GM18868 (cell line): ENCODE measurements around the gene GPR146.
A peak's percentile ranks its signal among the peaks of the same experiment; 100 is the strongest.
"Not testable (repeated sequence)": the region's sequence is repeated elsewhere in the genome, so short reads cannot be mapped to it uniquely, and the experiment has no call there.

ENCODE experiments used
- ATAC-seq: cut with Tn5 transposase; IDR thresholded peaks from one replicate; pipeline ENCODE4 v1.9.1; 2021; ENCODE audit warnings: mild to moderate bottlenecking, moderate library complexity; ENCODE audit not compliant: unreplicated experiment

Gene GPR146

DNA sequence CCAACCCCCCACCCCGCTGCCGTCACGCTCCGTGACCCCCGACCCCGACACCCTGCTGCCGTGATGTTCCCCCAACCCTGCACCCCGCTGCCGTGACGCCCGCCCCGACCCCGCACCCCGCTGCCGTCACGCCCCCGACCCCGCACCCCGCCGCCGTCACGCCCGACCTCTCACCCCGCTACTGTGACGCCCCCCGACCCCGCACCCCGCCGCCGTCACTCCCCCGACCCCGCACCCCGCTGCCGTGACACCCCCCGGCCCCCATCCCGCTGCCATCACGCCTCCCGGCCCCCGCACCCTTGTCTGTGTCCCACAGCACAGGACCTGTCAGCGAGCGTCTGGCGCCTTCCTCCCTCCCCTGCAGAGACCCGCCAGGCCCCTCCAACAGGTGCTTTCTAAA lies 29.7 kb downstream of the GPR146 start:
- ATAC-seq: not testable (repeated sequence)

- ATAC-seq: no peak
Measured at GRCh38 chr7:1074593-1075431, 30.5 kb downstream of the GPR146 start.

GRCh38 chr7:1076184-1077072 lies 32.1 kb downstream of the GPR146 start:
- no peak for ATAC-seq

DNA sequence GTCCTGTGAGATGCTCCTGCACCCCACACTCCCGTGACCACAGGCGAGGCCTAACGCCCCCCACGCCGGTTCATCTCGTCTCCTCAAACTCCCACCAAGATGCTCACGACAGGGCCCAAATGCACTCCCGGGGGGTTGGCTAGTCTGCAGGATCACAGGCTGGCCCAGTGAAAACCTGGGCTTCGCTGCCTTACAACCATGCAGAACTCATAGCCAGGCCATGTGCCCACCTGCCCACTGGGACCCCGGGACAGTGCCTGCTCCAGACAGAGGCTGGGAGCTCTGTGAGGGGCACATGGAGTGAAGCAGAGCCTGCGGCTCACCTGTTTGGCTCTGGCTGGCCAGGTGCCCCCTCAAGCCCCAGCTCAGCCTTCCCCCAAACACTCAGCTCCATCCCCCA lies 34.2 kb downstream of the GPR146 start:
- no peak for ATAC-seq

- no peak for ATAC-seq
Measured at GRCh38 chr7:1078985-1079384, 34.6 kb downstream of the GPR146 start.

DNA sequence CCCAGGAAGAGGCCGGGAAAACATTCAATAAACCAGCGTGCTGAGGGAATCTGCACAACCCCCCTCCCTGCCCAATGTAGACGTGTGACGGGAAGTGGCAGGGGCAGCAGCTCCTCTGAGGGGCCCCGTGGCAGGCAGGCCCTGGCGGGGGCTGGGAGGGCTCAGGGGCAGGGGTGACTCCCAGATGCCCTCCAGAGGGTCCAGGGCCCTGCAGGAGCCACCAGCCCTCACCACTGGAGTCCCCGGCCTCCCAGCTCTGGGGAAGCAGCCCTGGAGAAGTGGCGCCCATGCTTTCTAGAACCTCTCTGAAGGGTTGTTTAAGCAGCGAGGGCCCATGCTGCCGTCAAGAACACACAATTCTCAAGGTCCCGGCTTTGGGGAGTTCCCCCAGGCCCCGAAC lies 35.2 kb downstream of the GPR146 start:
- ATAC-seq: no peak

DNA sequence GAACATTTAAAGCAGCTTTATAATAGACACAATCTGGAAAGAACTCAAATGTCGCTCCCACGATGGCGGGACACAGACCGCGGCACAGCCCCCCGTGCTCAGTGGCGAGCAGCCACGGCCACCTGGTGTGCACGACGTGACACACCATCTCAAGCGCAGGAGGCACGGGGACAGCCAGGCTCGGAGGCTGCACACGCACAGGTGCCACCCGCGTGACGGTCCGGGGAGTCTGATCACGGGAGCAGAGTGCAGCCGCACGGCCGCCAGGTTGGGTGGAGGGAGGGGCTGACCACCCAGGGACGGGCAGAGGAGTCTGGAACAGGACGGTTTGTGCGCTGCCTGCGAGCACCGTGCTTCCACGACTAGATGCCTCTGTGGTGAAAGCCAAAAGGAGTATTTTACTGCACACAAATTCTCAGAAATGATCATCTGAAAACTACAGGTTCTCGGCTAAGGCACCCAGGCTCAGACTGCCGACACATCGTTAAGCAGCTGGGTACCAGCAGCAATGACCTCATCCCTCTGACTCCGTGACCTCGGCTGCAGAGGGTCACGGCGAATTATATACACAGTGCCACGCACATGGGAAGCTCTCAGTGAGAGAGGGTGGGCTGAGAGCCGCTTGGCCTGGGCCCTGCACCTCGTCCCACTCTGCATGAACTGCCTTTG lies 36.0 kb downstream of the GPR146 start:
- ATAC-seq: no peak

DNA sequence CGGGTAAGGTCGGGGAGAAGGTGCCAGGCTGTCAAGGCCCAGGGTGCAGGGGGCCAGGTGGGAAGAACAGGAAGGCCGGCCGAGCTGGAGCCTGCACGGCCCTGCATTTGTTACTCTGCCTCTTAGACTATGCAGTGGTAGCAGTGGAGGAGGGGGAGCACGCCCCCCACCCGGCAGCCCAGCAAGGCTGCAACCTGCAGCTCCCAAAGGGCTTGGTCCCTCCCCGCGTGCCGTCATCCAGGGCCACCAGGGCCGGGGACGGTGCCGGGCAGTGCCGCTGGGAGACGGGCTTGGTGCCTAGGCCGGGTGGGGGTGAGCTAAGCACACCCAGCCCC lies 36.5 kb downstream of the GPR146 start:
- no peak for ATAC-seq

GRCh38 chr7:1081336-1081735 lies 37.0 kb downstream of the GPR146 start:
- no peak for ATAC-seq

DNA sequence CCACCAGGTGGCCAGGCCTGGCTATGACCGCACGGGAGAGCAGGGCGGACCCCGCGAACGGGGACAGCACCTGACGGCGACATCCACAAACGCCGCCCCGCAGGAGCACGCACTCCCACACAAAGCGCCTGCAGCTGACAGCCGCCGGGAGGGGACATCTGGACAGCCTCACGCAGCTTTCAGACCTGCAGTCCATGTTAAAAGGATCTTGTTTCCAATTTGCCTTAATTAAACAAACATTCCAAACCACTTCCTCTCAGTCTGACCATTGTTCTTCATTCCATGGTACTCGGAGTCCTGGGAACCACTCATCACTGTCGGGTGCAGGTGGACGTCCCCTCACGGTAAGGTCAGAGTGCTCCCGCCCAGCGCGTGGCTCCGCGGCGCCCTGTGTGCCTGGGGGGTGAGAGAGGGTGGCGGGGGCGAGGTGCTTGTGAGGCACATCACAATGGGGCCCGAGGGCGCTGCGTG lies 37.6 kb downstream of the GPR146 start:
- no peak for ATAC-seq

DNA sequence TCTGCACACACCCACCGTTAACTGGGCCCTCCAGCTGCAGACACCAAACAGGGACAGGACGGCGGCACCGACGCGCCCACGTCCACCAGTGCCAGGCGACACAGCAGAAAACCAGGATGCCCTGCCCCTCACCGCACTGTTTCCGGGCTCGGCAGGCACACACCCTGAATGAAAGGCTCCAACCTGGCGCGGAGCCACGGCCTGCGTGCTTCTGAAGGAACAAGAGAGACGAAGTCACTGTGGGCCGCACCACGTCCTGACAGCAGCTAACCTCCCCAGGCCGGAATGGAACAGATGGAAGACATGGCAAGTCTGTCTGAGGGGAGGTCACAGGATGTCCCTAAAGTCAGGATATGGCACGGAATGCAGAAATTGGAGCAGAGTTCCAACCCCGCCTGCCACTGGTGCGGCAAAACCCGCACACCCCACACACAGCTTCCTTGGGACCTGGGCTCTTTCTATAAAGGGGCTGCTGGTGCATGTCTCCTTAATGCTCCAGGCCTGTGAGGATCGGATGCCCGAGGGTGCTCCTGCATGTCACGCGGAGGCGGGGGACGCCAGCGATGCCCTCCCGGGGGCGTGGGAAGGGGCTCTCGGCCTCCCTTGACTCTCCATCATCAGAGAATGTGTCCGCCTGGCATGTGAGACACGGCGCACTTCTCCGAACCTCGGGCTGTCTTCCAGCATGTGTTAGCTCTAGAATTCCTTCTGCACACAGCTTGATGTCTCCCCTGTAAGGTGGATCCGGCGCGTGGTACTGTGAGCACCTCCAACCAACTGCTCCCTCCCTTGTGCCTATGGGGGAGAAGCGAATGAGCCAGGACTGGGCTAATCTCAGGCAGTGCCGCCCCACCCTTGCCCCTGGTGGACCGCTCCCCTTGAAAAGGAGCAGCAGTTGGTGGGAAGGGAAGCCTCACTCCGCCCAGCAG lies 39.6 kb downstream of the GPR146 start:
- no peak for ATAC-seq

GRCh38 chr7:1085266-1085665 lies 40.9 kb downstream of the GPR146 start:
- no peak for ATAC-seq

- no peak for ATAC-seq
Measured at GRCh38 chr7:1085910-1086421, 41.6 kb downstream of the GPR146 start.

DNA sequence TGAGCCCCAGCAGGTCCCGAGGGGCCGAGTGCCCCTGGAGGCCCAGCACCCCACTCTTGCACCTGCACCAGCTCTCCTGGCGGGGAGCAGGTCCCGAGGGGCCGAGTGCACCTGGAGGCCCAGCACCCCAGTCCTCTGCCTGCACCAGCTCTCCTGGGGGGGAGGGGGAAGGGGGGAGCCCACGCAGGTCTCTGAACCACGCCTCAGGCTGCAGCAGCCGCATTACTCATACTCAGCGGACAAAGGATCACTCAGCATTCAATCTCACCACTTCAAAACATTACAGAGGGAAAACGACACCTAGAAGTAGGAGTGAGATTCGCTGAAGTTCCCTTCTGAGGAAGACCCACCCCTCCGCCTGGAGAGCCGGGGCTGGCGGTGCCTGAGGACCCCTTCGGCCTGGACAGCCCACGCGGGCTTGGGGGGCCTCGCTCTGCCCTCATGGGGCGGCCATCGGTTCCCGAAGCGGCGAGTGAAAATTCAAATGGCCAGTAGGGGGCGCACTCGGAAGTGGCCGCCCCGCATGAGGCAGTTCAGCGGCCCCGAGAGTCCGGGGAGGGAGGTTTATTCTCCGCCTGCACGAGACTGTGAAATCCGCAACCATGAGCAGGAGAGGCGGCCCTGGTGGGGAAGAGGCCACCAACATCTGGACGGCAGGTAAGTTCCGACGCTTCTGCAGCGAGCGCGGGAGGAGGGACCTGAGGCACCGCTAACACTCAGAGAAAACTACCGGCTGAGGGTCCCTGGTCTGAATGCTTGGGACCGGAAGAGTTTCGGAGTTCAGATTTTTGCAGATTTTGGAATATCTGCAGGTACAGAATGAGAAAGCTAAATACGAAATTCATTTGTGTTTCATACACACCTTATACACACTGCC lies 42.5 kb downstream of the GPR146 start:
- peak; percentile 74 for ATAC-seq

- ATAC-seq: no peak
Measured at GRCh38 chr7:1087465-1087814, 43.1 kb downstream of the GPR146 start.

DNA sequence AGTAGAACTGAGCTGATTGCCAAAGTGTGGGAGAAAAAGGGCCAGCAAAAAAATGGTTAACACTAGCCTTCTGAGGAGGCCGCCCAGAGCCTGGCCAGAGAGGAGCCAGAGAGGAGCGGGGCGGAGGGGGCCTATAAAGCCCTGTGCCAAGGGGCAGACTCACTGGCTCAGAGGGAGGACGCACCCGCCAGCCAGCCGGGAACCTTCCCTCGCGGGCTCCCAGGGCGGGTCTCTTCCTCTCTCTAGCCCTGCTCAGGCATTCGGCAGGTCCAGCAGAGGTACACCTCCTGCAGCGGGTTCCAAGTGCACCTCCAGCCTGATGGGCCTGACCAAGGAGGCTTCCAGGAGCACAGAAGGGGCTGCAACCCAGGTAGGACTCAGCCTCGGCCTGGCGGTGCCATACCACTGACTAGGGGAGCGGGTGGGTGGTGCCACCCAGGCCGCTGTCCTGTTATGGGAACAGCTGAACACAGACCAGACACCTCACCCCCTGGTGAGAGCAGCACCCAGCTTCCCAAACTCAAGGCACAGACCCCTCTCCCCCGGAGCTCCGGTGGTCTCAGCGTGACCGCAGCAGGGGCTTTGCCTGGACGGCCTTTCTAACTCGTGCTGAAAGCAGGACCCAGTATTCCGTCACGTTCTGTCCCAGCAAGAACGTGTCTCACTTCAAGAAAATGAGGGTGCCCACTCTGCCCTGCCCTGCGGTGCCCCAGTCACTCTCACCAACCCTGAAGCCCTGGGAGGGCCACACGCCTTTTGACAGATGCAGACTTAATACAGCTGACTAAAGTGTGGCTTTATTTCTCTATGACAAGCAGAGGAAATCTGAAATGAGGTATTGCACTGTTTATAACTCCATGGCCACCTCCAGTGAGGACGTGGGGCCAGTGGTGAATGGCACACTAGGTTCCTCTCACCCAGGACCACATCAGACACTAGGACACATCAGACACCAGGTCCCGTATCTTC lies 43.9 kb downstream of the GPR146 start, which contains the start of gene GPER1:
GPER1 (plus strand) TSS at position 162 of the 969 bp plus-strand sequence. CDS start 3,616 bp downstream, outside the sequence.
- no peak for ATAC-seq

DNA sequence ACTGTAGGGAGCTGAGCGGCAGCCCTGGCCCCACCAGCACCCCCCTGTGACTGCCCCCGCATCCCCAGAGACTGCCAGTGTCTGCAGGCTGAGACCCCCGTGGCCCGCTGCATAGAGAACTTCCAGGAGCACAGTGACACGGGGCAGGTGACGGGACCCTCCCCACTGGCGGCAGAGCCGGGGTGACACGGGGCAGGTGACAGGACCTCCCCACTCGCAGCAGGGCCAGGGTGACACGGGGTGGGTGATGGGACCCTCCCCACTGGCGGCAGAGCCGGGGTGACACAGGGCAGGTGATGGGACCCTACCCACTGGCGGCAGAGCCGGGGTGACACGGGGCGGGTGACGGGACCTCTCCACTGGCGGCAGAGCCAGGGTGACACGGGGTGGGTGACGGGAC lies 45.9 kb downstream of the GPR146 start:
- no peak for ATAC-seq
